Upper lobe of right lung (tissue), 1 donor: ENCODE data around the gene IGSF10. TPM values are rescaled to one million over a fixed set of nuclear protein-coding genes. Genes with fewer than 3 reads are reported as not detected.

Source experiments
- ATAC-seq: fragments of 200-7000 bp; cut with Tn5 transposase; one replicate; pipeline ENCODE4 v1.9.1; 2020; ENCODE audit warnings: mild to moderate bottlenecking, moderate library complexity
- DNase-seq: peaks from one replicate; pipeline ENCODE4 v3.0.0-alpha.2; 2020
- H3K27ac ChIP-seq: fragments of 200-600 bp; one replicate; pipeline ENCODE4 v1.8.0; 2022
- H3K27me3 ChIP-seq: fragments of 200-600 bp; one replicate; pipeline ENCODE4 v1.8.0; 2022; ENCODE audit warnings: mild to moderate bottlenecking
- H3K36me3 ChIP-seq: fragments of 200-600 bp; one replicate; pipeline ENCODE4 v1.8.0; 2022
- H3K4me1 ChIP-seq: fragments of 200-600 bp; one replicate; pipeline ENCODE4 v1.8.0; 2022
- H3K4me3 ChIP-seq: fragments of 200-600 bp; one replicate; pipeline ENCODE4 v1.8.0; 2022; ENCODE audit warnings: mild to moderate bottlenecking
- H3K9me3 ChIP-seq: fragments of 200-600 bp; one replicate; pipeline ENCODE4 v1.8.0; 2022
- intact Hi-C: fragments of 100-400 bp; cut with DNase I; formaldehyde crosslinking; loops from one replicate; pipeline ENCODE4 v1.11.0; 2022
- total RNA-seq: library from RNA; stranded (reverse); fragmentation: NEBNext Ultra II Directional; extraction: Animal tissue kit (Norgen Biotek cat#: 25700); gene quantifications from one replicate; pipeline ENCODE4 v1.2.1, GENCODE V29; 2021
- TF ChIP-seq, protein P1 (sequence below): fragments of 200-600 bp; IDR thresholded peaks from one replicate; pipeline ENCODE4 v1.8.0; 2022; ENCODE audit warnings: antibody characterized with exemption
- donor health status: DM: no; HTN: yes; CAD: no; lungs with severe emphysema.

The IGSF10 gene
- total RNA-seq, 1 donor from 2014 or later: 32.4 TPM

DNA sequence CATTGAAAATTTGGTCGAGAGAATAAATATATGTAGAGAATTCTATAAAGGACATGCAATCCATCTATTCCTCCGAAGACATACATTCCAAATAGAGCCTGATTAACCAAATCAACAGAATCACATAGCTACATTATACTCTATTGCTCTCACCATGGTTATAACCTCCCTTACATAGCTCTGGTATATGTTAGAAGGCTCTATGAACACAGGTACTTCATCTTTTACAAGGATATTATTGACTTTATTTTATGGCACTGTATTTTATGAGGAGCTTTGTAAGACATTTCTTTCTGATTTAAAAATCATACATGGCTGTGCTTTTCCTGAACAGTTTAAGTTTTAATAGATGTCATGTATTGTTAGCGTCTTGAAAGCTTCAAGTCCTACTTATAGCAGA, 4.8 kb downstream of the IGSF10 start:
- Histone ChIP-seq H3K36me3 (peaks cover 4% of the 10 kb centered on the region), H3K27ac (no peak overlapping the region), H3K4me1 (no peaks in the 10 kb centered on the region), H3K27me3 (no peaks in the 10 kb centered on the region), H3K9me3 (no peaks in the 10 kb centered on the region), H3K4me3 (no peak overlapping the region)
- TF ChIP-seq, protein P1, sequence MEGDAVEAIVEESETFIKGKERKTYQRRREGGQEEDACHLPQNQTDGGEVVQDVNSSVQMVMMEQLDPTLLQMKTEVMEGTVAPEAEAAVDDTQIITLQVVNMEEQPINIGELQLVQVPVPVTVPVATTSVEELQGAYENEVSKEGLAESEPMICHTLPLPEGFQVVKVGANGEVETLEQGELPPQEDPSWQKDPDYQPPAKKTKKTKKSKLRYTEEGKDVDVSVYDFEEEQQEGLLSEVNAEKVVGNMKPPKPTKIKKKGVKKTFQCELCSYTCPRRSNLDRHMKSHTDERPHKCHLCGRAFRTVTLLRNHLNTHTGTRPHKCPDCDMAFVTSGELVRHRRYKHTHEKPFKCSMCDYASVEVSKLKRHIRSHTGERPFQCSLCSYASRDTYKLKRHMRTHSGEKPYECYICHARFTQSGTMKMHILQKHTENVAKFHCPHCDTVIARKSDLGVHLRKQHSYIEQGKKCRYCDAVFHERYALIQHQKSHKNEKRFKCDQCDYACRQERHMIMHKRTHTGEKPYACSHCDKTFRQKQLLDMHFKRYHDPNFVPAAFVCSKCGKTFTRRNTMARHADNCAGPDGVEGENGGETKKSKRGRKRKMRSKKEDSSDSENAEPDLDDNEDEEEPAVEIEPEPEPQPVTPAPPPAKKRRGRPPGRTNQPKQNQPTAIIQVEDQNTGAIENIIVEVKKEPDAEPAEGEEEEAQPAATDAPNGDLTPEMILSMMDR: no peak
- ATAC-seq (no peak), DNase-seq (no peak)
- intact Hi-C loops: no loop called here

DNA sequence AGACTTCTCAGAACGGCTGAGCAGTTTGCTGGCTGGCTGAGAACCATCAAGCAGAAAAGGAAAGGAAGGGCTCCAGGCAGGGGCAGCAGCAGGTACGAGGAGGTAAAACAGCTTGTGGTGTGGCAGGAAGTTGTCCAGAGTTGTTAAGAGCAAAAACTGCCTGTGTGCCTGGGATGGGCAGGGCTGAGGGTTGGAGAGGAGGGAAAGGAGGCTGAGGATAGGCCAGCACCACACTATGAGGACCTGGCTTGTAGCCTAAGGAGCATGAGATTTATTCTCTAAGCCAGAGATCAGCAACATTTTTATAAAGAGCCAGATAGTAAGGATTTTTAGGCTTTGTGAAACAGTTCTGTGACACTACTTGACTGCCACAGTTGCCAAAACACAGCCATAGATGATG, 8.0 kb downstream of the IGSF10 start:
- DNase-seq (no peak), ATAC-seq (peak; percentile 67)
- Histone ChIP-seq H3K9me3 (no peaks in the 10 kb centered on the region), H3K4me1 (no peaks in the 10 kb centered on the region), H3K27me3 (no peaks in the 10 kb centered on the region), H3K36me3 (peaks cover 4% of the 10 kb centered on the region), H3K27ac (no peak overlapping the region), H3K4me3 (no peak overlapping the region)
- intact Hi-C loops: no loop called here
- TF ChIP-seq, protein P1: no peak

DNA sequence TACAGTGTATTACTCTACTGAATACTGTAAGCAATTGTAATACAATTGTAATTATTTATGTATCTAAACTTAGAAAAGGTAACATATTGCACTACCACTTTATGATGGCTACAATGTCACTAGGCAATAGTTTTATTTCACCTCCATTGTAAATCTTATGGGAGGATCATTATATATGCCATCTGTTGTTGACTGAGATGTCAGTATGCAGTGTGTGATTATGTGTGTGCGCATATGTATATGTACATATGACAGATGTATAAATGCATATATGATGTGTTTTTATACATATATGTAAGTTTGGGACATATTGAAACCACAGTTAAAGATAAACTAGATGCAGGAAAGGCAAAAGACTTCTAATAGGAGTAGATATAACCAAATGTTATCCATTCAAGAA, 8.5 kb downstream of the IGSF10 start:
- Histone ChIP-seq H3K27me3 (no peaks in the 10 kb centered on the region), H3K4me1 (no peaks in the 10 kb centered on the region), H3K36me3 (peaks cover 4% of the 10 kb centered on the region), H3K9me3 (no peaks in the 10 kb centered on the region), H3K27ac (no peak overlapping the region), H3K4me3 (no peak overlapping the region)
- TF ChIP-seq, protein P1: no peak
- ATAC-seq (no peak), DNase-seq (no peak)
- intact Hi-C loops: no loop called here

DNA sequence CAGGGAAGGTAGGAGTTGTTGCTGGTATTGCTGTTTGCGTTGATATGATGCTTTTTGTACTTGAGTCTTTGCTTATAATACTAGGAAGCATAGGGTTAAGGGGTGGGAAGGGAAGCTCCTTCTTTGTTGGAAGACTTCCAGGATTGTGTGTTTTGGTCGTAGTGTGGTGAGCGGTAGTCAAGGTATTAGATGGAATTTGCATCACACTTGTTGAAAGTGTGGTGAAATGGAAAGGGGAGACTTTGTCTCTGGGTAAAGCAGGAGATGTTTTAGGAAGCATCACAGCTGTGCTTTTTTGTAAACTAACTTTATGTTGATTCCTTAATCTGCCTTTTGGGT, 14.9 kb downstream of the IGSF10 start:
- no peaks in the 10 kb centered on the region for H3K4me1 ChIP-seq
- H3K4me3 ChIP-seq: no peak overlapping the region
- H3K27me3 ChIP-seq: no peaks in the 10 kb centered on the region
- no peak for DNase-seq
- TF ChIP-seq, protein P1: no peak
- ATAC-seq: no peak
- no peaks in the 10 kb centered on the region for H3K9me3 ChIP-seq
- no peak overlapping the region for H3K27ac ChIP-seq
- intact Hi-C loops: loop anchor here (10.0 kb wide), 1 partner anchor 469 kb away; no protein-coding TSS in a partner anchor
- no peaks in the 10 kb centered on the region for H3K36me3 ChIP-seq

DNA sequence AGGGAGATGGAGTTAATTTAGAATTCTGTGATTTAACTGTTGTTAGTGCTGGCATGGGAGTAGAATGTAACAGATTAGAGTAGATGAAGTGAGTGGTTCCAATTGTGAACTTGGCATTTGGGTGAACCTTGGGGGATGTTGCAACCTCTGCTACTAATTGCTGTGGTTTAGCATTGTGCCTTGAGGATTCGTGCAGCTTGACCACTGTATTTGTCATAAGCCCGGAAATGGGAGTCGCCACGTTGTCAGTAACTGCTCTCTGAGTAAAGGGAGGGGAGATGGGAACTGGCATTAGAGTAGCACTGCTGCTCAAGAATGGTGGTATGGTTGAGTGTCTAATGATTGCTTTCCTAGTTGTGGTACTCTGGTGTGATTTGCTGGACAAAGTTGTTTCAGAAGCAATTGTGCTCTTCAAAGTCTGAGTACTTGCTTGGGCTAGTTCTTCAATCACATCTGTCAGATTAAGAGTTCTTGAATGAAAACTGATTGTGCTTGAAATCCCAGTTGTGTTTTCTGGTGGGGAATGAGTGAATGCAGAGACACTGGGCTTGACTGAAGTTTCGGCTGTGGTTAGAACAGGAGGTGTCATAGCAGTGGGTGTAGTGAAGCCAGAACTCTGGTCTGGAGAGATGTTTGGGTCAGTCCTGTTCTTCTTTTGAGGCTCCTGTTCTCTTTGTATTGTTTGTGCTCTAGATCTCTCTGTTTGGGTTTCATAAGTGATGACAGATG, 15.4 kb downstream of the IGSF10 start:
- Histone ChIP-seq H3K4me1 (no peaks in the 10 kb centered on the region), H3K4me3 (no peak overlapping the region), H3K27ac (no peak overlapping the region), H3K36me3 (no peaks in the 10 kb centered on the region), H3K9me3 (no peaks in the 10 kb centered on the region), H3K27me3 (no peaks in the 10 kb centered on the region)
- DNase-seq (no peak), ATAC-seq (peak; percentile 67)
- intact Hi-C loops: loop anchor here (10.0 kb wide), 1 partner anchor 469 kb away; no protein-coding TSS in a partner anchor
- TF ChIP-seq, protein P1: no peak

DNA sequence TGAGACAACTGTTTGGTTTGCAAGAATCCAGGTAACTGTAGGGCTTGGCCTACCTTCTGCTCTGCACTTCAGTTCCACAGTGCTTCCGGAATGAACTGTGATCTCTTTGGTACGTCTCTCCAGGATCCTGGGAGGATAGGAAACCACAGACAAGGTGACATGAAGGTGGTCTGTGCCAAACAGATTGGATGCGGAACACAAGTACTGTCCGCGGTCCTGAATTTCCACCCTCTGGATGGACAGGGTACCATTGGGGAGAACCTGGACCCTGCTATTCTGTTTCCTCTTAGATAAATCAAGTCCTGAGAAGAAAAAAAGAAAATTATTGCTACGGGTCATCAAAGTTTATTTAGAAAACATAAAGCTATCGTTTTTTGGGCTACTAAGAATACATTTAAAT, 17.3 kb downstream of the IGSF10 start:
- no peaks in the 10 kb centered on the region for H3K4me1 ChIP-seq
- H3K9me3 ChIP-seq: no peaks in the 10 kb centered on the region
- ATAC-seq: no peak
- no peak for DNase-seq
- H3K27me3 ChIP-seq: no peaks in the 10 kb centered on the region
- intact Hi-C loops: loop anchor here (10.0 kb wide), 1 partner anchor 471 kb away; no protein-coding TSS in a partner anchor
- H3K36me3 ChIP-seq: no peaks in the 10 kb centered on the region
- TF ChIP-seq, protein P1: no peak
- no peak overlapping the region for H3K4me3 ChIP-seq
- H3K27ac ChIP-seq: no peak overlapping the region
